Suprapubic skin (tissue), 4 donors: Measurements from ENCODE around the gene EDAR.

Experiments used
- EP300 ChIP-seq: sonication (generic); formaldehyde crosslinking; IDR thresholded peaks from one replicate; pipeline ENCODE4 v1.6.1; 2017; ENCODE audit warnings: antibody characterized with exemption
- POLR2A ChIP-seq, 2 donors: fragments of 450-650 bp; IDR thresholded peaks; one replicate each; pipeline ENCODE4 v1.6.1; 2017; ENCODE audit warnings: antibody characterized with exemption in 2 of 2, mild to moderate bottlenecking in 2 of 2, moderate library complexity in 2 of 2
- POLR2AphosphoS5 ChIP-seq, 3 donors: sonication (generic); formaldehyde crosslinking; IDR thresholded peaks; one replicate each; pipeline ENCODE4 v1.6.1; 2017; ENCODE audit warnings: antibody characterized with exemption in 3 of 3
- TF ChIP-seq, protein P1 (sequence below), 2 donors: fragments of 200-600 bp in 1 of 2; fragments of 450-650 bp in 1 of 2; sonication (generic) in 1 of 2; IDR thresholded peaks; one replicate each; pipeline ENCODE4 v1.5.1; 2016 to 2019; ENCODE audit warnings: antibody characterized with exemption in 2 of 2, mild to moderate bottlenecking in 1 of 2, moderate library complexity in 1 of 2

GRCh38 chr2:109006971-109007370, 18.0 kb upstream of the EDAR start:
- TF ChIP-seq POLR2A (IDR thresholded peaks at IDR 0.05) (no peak), POLR2AphosphoS5 (IDR thresholded peaks at IDR 0.05) (no peak), EP300 (no peak)
- TF ChIP-seq, protein P1, sequence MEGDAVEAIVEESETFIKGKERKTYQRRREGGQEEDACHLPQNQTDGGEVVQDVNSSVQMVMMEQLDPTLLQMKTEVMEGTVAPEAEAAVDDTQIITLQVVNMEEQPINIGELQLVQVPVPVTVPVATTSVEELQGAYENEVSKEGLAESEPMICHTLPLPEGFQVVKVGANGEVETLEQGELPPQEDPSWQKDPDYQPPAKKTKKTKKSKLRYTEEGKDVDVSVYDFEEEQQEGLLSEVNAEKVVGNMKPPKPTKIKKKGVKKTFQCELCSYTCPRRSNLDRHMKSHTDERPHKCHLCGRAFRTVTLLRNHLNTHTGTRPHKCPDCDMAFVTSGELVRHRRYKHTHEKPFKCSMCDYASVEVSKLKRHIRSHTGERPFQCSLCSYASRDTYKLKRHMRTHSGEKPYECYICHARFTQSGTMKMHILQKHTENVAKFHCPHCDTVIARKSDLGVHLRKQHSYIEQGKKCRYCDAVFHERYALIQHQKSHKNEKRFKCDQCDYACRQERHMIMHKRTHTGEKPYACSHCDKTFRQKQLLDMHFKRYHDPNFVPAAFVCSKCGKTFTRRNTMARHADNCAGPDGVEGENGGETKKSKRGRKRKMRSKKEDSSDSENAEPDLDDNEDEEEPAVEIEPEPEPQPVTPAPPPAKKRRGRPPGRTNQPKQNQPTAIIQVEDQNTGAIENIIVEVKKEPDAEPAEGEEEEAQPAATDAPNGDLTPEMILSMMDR (IDR thresholded peaks at IDR 0.05), result no peak
